WTC11 (cell line): ENCODE results near the gene B3GNT9. TPM values are rescaled to one million over a fixed set of nuclear protein-coding genes. Genes with fewer than 3 reads are reported as not detected.
A peak's percentile ranks its signal among the peaks of the same experiment; 100 is the strongest.

Experiments used
- ATAC-seq: fragments of 200-7000 bp; cut with Tn5 transposase; 2 replicates; pipeline ENCODE4 v1.10.0; 2021; ENCODE audit warnings: mild to moderate bottlenecking, moderate library complexity
- CTCF ChIA-PET: fragments of 300-600 bp; sonication (Branson Sonifier 250); formaldehyde crosslinking; loops from one replicate; lab custom pipeline; 2021; ENCODE audit warnings: antibody characterized with exemption; lab: Charles Lee
- POLR2A ChIA-PET: fragments of 350-600 bp; sonication (Branson Sonifier 250); formaldehyde crosslinking; loops from one replicate; lab custom pipeline; 2021; ENCODE audit warnings: antibody characterized with exemption; lab: Charles Lee
- DNase-seq: peaks from one replicate; pipeline ENCODE4 v3.0.0; 2021; ENCODE audit warnings: low spot score
- H3K27ac Mint-ChIP-seq: 2 replicates; pipeline ENCODE4 v1.8.0; 2021; ENCODE audit warnings: mixed read lengths
- H3K27me3 Mint-ChIP-seq: 2 replicates; pipeline ENCODE4 v1.8.0; 2021; ENCODE audit warnings: low read depth, mild to moderate bottlenecking, moderate library complexity, mixed read lengths
- H3K36me3 Mint-ChIP-seq: 2 replicates; pipeline ENCODE4 v1.8.0; 2021; ENCODE audit warnings: mixed read lengths
- H3K4me1 Mint-ChIP-seq: 2 replicates; pipeline ENCODE4 v1.8.0; 2022; ENCODE audit warnings: mixed read lengths
- H3K4me3 Mint-ChIP-seq: 2 replicates; pipeline ENCODE4 v1.8.0; 2021; ENCODE audit warnings: mild to moderate bottlenecking, moderate library complexity, mixed read lengths
- H3K9me3 Mint-ChIP-seq: 2 replicates; pipeline ENCODE4 v1.8.0; 2021; ENCODE audit warnings: mixed read lengths
- AFF4 ChIP-seq: sonication (generic); formaldehyde crosslinking; IDR thresholded peaks from 2 replicates; pipeline ENCODE4 v1.8.1; 2023; ENCODE audit warnings: mild to moderate bottlenecking, missing genetic modification reagents, borderline replicate concordance
- CBFB ChIP-seq: sonication (generic); formaldehyde crosslinking; IDR thresholded peaks from 2 replicates; pipeline ENCODE4 v1.8.1; 2022; ENCODE audit warnings: mild to moderate bottlenecking, low read depth, missing genetic modification reagents
- CREB1 ChIP-seq: sonication (generic); formaldehyde crosslinking; IDR thresholded peaks from 2 replicates; pipeline ENCODE4 v1.8.0; 2023; ENCODE audit warnings: mild to moderate bottlenecking, missing genetic modification reagents
- CREM ChIP-seq: sonication (generic); formaldehyde crosslinking; IDR thresholded peaks from 2 replicates; pipeline ENCODE4 v1.8.1; 2022; ENCODE audit warnings: mild to moderate bottlenecking, missing genetic modification reagents, moderate library complexity
- E2F5 ChIP-seq: sonication (generic); formaldehyde crosslinking; IDR thresholded peaks from 2 replicates; pipeline ENCODE4 v1.8.1; 2022; ENCODE audit warnings: mild to moderate bottlenecking, moderate library complexity, missing genetic modification reagents
- ERG ChIP-seq: fragments of 250-450 bp; sonication (Bioruptor Pico); IDR thresholded peaks from 2 replicates; pipeline ENCODE4 v1.8.0; 2021; ENCODE audit warnings: mild to moderate bottlenecking
- FOXP1 ChIP-seq: sonication (generic); formaldehyde crosslinking; IDR thresholded peaks from 2 replicates; pipeline ENCODE4 v1.8.0; 2022; ENCODE audit warnings: missing genetic modification reagents, mild to moderate bottlenecking, moderate library complexity, borderline replicate concordance
- GRHL2 ChIP-seq: fragments of 250-450 bp; sonication (Bioruptor Pico); IDR thresholded peaks from 2 replicates; pipeline ENCODE4 v1.8.0; 2022; ENCODE audit warnings: mild to moderate bottlenecking, moderate library complexity; ENCODE audit not compliant: insufficient replicate concordance, severe bottlenecking
- IRF1 ChIP-seq: sonication (generic); formaldehyde crosslinking; IDR thresholded peaks from 2 replicates; pipeline ENCODE4 v1.8.0; 2023; ENCODE audit warnings: missing genetic modification reagents
- NR3C1 ChIP-seq: sonication (generic); formaldehyde crosslinking; conservative IDR thresholded peaks from 2 replicates; pipeline ENCODE4 v1.8.1; 2023; ENCODE audit warnings: low read depth, mild to moderate bottlenecking, missing genetic modification reagents
- OVOL2 ChIP-seq: fragments of 250-450 bp; sonication (Bioruptor Pico); IDR thresholded peaks from 2 replicates; pipeline ENCODE4 v1.9.0; 2021; ENCODE audit warnings: mild to moderate bottlenecking, borderline replicate concordance
- PREB ChIP-seq: sonication (generic); formaldehyde crosslinking; IDR thresholded peaks from 2 replicates; pipeline ENCODE4 v1.8.1; 2022; ENCODE audit warnings: mild to moderate bottlenecking, missing genetic modification reagents, moderate library complexity, borderline replicate concordance
- TCF7 ChIP-seq: sonication (generic); formaldehyde crosslinking; IDR thresholded peaks from 2 replicates; pipeline ENCODE4 v1.8.0; 2022; ENCODE audit warnings: mild to moderate bottlenecking, low read depth, missing genetic modification reagents, moderate library complexity
- ZBTB43 ChIP-seq: sonication (generic); formaldehyde crosslinking; IDR thresholded peaks from 2 replicates; pipeline ENCODE4 v1.8.1; 2023; ENCODE audit warnings: mild to moderate bottlenecking, missing genetic modification reagents
- ZNF232 ChIP-seq: sonication (generic); formaldehyde crosslinking; IDR thresholded peaks from 2 replicates; pipeline ENCODE4 v1.8.0; 2022; ENCODE audit warnings: mild to moderate bottlenecking, missing genetic modification reagents
- ZNF263 ChIP-seq: sonication (generic); formaldehyde crosslinking; IDR thresholded peaks from 2 replicates; pipeline ENCODE4 v1.8.1; 2022; ENCODE audit warnings: low read depth, mild to moderate bottlenecking, moderate library complexity, missing genetic modification reagents
- total RNA-seq: library from RNA; stranded (reverse); gene quantifications from 3 replicates; pipeline ENCODE4 v1.2.3, GENCODE V29; 2021
- TF ChIP-seq, protein P1 (sequence below): sonication (generic); formaldehyde crosslinking; IDR thresholded peaks from 2 replicates; pipeline ENCODE4 v1.8.1; 2022; ENCODE audit warnings: low read depth, missing genetic modification reagents, borderline replicate concordance
- TF ChIP-seq, protein P2 (sequence below): fragments of 200-600 bp; IDR thresholded peaks from 2 replicates; pipeline ENCODE4 v1.8.0; 2022; ENCODE audit warnings: antibody characterized with exemption
- TF ChIP-seq, protein P3 (sequence below): fragments of 250-450 bp; sonication (Bioruptor Pico); IDR thresholded peaks from 2 replicates; pipeline ENCODE4 v2.1.2; 2022; ENCODE audit warnings: mild to moderate bottlenecking, moderate library complexity

B3GNT9 gene
- total RNA-seq, 1 experiment from 2014 or later = 6.4 TPM

GRCh38 chr16:67190041-67190440 is 39.2 kb upstream of the B3GNT9 start, which contains the start of gene EXOC3L1 (continued):
- no peak for TF ChIP-seq AFF4 (CRISPR knock-in tag)
- TF ChIP-seq ZNF263 (CRISPR knock-in tag) = no peak
- TF ChIP-seq, protein P1, sequence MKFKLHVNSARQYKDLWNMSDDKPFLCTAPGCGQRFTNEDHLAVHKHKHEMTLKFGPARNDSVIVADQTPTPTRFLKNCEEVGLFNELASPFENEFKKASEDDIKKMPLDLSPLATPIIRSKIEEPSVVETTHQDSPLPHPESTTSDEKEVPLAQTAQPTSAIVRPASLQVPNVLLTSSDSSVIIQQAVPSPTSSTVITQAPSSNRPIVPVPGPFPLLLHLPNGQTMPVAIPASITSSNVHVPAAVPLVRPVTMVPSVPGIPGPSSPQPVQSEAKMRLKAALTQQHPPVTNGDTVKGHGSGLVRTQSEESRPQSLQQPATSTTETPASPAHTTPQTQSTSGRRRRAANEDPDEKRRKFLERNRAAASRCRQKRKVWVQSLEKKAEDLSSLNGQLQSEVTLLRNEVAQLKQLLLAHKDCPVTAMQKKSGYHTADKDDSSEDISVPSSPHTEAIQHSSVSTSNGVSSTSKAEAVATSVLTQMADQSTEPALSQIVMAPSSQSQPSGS (CRISPR knock-in tag) = no peak
- TF ChIP-seq GRHL2 = no peak

DNA sequence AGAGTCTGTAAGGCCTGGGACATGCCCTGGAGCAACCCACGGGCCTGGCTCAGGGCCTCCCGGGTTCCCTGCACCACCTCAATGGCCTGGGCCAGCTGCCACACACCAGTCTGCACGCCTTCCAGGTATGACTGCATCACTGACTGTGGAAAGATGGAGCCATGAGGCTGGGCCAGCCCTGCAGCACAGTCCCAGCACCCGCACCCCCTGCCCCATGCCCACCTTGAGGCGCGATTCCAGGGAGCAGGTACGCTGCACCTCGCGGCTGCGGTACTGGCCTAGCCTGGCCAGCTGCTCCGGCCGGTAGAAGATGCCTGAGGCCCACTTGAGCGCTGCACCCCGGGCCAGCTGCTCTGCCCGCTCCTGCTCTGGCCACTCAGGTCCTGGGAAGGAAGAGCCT is 38.0 kb upstream of the B3GNT9 start:
- H3K27me3 Mint-ChIP-seq = peaks cover 29% of the 10 kb centered on the region
- H3K4me1 Mint-ChIP-seq = peaks cover 40% of the 10 kb centered on the region
- ChIA-PET CTCF (interaction anchor here (1.7 to 1.8 kb wide), 2 partner anchors 10 to 34 kb away, joined by 8 to 9 read pairs; partner anchors contain the start of gene ELMO3), POLR2A (no interaction called here)
- H3K4me3 Mint-ChIP-seq = no peak overlapping the region
- no peak for ATAC-seq
- H3K36me3 Mint-ChIP-seq = peaks cover 5% of the 10 kb centered on the region; the same call in 1 of the 2 replicates
- TF ChIP-seq E2F5 (CRISPR knock-in tag) (no peak), CBFB (no peak), CREB1 (CRISPR knock-in tag) (no peak), TCF7 (no peak), PREB (no peak)
- peak; percentile 9 for DNase-seq
- H3K27ac Mint-ChIP-seq = no peak overlapping the region
- no peaks in the 10 kb centered on the region for H3K9me3 Mint-ChIP-seq

DNA sequence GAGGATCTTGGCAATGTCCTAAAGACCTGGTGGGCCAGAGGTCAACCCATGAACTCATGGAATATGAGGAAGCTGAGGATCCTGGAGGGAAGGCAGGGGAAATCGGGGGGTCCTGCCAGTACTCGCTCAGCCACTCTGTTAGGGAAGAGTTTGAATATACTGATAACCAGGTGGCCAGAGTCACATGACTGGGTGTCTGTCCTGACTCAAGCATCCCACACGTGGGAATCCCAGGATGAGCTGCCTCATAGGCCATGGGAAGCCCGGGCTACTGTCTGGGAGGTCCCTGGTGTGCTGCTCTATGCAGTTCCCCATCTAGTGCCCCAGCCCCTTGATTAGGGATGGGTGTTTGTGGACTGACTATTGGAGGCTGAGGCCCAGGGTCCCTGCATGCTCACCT is 37.5 kb upstream of the B3GNT9 start:
- H3K4me1 Mint-ChIP-seq = peaks cover 37% of the 10 kb centered on the region
- H3K27ac Mint-ChIP-seq = no peak overlapping the region
- ChIA-PET CTCF (no interaction called here), POLR2A (no interaction called here)
- H3K27me3 Mint-ChIP-seq = peaks cover 29% of the 10 kb centered on the region
- peaks cover 5% of the 10 kb centered on the region; the same call in 1 of the 2 replicates for H3K36me3 Mint-ChIP-seq
- no peaks in the 10 kb centered on the region for H3K9me3 Mint-ChIP-seq
- H3K4me3 Mint-ChIP-seq = no peak overlapping the region
- ATAC-seq (no peak), DNase-seq (no peak)
- TF ChIP-seq ZBTB43 (CRISPR knock-in tag) = no peak
- no peak for TF ChIP-seq CREM (CRISPR knock-in tag)
- TF ChIP-seq ERG (CRISPR knock-in tag) = no peak
- no peak for TF ChIP-seq IRF1 (CRISPR knock-in tag)
- TF ChIP-seq OVOL2 (CRISPR knock-in tag) = no peak
- TF ChIP-seq NR3C1 (CRISPR knock-in tag) = no peak
- TF ChIP-seq, protein P2, sequence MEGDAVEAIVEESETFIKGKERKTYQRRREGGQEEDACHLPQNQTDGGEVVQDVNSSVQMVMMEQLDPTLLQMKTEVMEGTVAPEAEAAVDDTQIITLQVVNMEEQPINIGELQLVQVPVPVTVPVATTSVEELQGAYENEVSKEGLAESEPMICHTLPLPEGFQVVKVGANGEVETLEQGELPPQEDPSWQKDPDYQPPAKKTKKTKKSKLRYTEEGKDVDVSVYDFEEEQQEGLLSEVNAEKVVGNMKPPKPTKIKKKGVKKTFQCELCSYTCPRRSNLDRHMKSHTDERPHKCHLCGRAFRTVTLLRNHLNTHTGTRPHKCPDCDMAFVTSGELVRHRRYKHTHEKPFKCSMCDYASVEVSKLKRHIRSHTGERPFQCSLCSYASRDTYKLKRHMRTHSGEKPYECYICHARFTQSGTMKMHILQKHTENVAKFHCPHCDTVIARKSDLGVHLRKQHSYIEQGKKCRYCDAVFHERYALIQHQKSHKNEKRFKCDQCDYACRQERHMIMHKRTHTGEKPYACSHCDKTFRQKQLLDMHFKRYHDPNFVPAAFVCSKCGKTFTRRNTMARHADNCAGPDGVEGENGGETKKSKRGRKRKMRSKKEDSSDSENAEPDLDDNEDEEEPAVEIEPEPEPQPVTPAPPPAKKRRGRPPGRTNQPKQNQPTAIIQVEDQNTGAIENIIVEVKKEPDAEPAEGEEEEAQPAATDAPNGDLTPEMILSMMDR = no peak
- no peak for TF ChIP-seq FOXP1 (CRISPR knock-in tag)
- TF ChIP-seq, protein P3, sequence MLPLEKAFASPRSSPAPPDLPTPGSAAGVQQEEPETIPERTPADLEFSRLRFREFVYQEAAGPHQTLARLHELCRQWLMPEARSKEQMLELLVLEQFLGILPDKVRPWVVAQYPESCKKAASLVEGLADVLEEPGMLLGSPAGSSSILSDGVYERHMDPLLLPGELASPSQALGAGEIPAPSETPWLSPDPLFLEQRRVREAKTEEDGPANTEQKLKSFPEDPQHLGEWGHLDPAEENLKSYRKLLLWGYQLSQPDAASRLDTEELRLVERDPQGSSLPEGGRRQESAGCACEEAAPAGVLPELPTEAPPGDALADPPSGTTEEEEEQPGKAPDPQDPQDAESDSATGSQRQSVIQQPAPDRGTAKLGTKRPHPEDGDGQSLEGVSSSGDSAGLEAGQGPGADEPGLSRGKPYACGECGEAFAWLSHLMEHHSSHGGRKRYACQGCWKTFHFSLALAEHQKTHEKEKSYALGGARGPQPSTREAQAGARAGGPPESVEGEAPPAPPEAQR (CRISPR knock-in tag) = no peak
- TF ChIP-seq ZNF232 = no peak
- no peak for TF ChIP-seq CBFB
